Ectodermal cell (in vitro differentiated cells): Measurements from ENCODE around the gene SPANXD.

Experiments
- H3K27ac ChIP-seq: 2 replicates; pipeline ENCODE4 v1.7.0; 2013; ENCODE audit warnings: mild to moderate bottlenecking, low read depth, low read length; ENCODE audit not compliant: insufficient read depth, poor library complexity, severe bottlenecking
- H3K27me3 ChIP-seq: 2 replicates; pipeline ENCODE4 v1.7.0; 2013; ENCODE audit warnings: mild to moderate bottlenecking, low read length; ENCODE audit not compliant: insufficient read depth, control insufficient read depth, poor library complexity, severe bottlenecking
- H3K36me3 ChIP-seq: one replicate; pipeline ENCODE4 v1.7.0; 2013; ENCODE audit warnings: low read length; ENCODE audit not compliant: control insufficient read depth, insufficient read depth
- H3K4me1 ChIP-seq: one replicate; pipeline ENCODE4 v1.7.0; 2013; ENCODE audit warnings: low read length; ENCODE audit not compliant: control insufficient read depth, insufficient read depth
- H3K4me3 ChIP-seq: 2 replicates; pipeline ENCODE4 v1.7.0; 2013; ENCODE audit warnings: low read depth, low read length, control low read depth; ENCODE audit not compliant: insufficient read depth
- H3K9me3 ChIP-seq: 2 replicates; pipeline ENCODE4 v1.7.0; 2013; ENCODE audit warnings: mild to moderate bottlenecking, low read length, moderate library complexity; ENCODE audit not compliant: control insufficient read depth
- WGBS, 2 experiments: methylation state at CpG; one replicate each; pipeline ENCODE4 v1.1.7; 2013; ENCODE audit warnings: missing lambda C conversion rate in 2 of 2; 5-methylcytosine and 5-hydroxymethylcytosine counted together

SPANXD gene

DNA sequence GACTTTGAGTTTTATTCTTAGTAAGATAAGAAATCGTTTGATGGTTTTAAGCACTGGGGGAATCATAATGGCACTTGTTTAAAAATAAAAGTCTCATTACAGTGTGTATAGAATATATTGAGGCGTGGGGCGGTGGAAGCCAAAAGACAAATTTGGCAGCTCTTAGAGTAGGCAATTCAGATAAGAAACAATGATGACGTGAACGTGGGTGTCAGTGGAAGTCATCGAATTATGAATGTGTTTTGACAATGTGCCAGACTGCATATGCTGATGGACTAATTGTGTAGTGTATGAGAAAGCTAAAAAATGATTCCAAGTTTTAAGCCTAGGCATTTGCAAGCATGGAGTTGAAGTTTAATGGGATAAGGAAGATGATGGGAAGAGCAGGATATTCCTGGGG lies 35.8 kb downstream of the SPANXD start:
- 95 to 97% methylated on average over 6 of the region's 6 CpGs for WGBS, 2 experiments
- H3K4me1 ChIP-seq: no peaks in the 10 kb centered on the region
- H3K27me3 ChIP-seq: no peaks in the 10 kb centered on the region
- no peak overlapping the region for H3K4me3 ChIP-seq
- no peaks in the 10 kb centered on the region for H3K9me3 ChIP-seq
- no peaks in the 10 kb centered on the region for H3K36me3 ChIP-seq
- H3K27ac ChIP-seq: no peak overlapping the region

DNA sequence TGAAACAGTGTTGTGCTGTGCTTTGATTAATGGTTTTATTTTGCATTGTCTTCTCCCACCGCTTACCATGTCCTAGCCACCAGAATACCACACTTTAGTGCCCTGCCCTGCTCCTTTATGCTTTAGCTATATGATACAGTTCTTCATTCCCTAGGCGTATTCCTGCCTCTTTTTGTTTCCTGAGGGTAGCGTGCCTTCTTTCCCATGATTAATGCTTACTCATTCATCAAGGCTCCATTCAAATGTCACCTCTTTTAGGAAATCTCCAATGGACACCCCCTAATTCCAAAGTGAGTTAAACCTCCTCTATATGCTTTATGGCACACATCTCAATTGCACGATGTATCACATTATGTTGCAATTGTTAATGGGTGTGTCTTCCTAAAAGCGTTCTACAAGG lies 46.3 kb downstream of the SPANXD start:
- Histone ChIP-seq H3K4me1 (no peaks in the 10 kb centered on the region), H3K4me3 (no peak overlapping the region), H3K27me3 (no peaks in the 10 kb centered on the region), H3K9me3 (no peaks in the 10 kb centered on the region), H3K36me3 (no peaks in the 10 kb centered on the region), H3K27ac (no peak overlapping the region)
- 92 to 97% methylated on average over 3 of the region's 5 CpGs for WGBS, 2 experiments
